Measurements from ENCODE around the gene CGAS. TPM values are rescaled to one million over a fixed set of nuclear protein-coding genes. Genes with fewer than 3 reads are reported as not detected.

The CGAS gene
- 0.16 TPM in 1 of 2 replicates, not detected in the other for total RNA-seq (2011; cell fraction: chromatin; rRNA removed; ENCODE audit: low replicate concordance)
- 0.17 TPM in 1 of 2 replicates, not detected in the other for total RNA-seq (2011; cell fraction: nucleolus; rRNA removed)
- 0.59 TPM in 1 of 2 replicates, not detected in the other for total RNA-seq (2011; cell fraction: nucleoplasm; rRNA removed)
- total RNA-seq (2014; rRNA removed) = 0.32 TPM in 1 of 2 replicates, not detected in the other
- total RNA-seq (2014; rRNA removed; fragmentation: Illumina TruSeq; extraction: Trizol) = 0.18 TPM in 1 of 2 replicates, not detected in the other
- total RNA-seq (2015; rRNA removed; fragmentation: Illumina TruSeq; extraction: Trizol) = not detected in 2 replicates
- 0.04 and 0.11 TPM in 2 replicates for total RNA-seq (2021)
- polyA plus RNA-seq (2011; rRNA removed) = 0.03 and 0.06 TPM in 2 replicates
- 0.03 TPM in 1 of 2 replicates, not detected in the other for polyA plus RNA-seq (2011; cell fraction: cytosol; rRNA removed)
- 0.09 TPM in 1 of 2 replicates, not detected in the other for polyA plus RNA-seq (2011; cell fraction: nucleus; rRNA removed)
- 0.07 and 0.21 TPM in 2 replicates for polyA plus RNA-seq (2012)
- 0.06 and 0.08 TPM in 2 replicates for polyA plus RNA-seq (2014; fragmentation: Illumina TruSeq; extraction: Trizol)
- polyA plus RNA-seq (2014; fragmentation: Nextera tagmentation; extraction: Ambion mirVana) = under 1 TPM in 1 of 2 experiments, not detected in 1; 0.01 TPM
- 0.13 and 0.15 TPM in 2 replicates for polyA plus RNA-seq (2014; rRNA removed)
- polyA minus RNA-seq (2011; rRNA and poly(A)+ RNA removed) = 0.25 TPM in 1 of 2 replicates, not detected in the other
- polyA minus RNA-seq (2011; cell fraction: cytosol; rRNA and poly(A)+ RNA removed) = not detected in 2 replicates
- 0.11 TPM in 1 of 2 replicates, not detected in the other for polyA minus RNA-seq (2011; cell fraction: nucleus; rRNA and poly(A)+ RNA removed)
- Bru-seq, nascent RNA = percentile 18 among the genes with signal in this experiment
- BruChase-seq, experiment 1, labeled RNA remaining after a 2-hour chase = percentile 38 among the genes with signal in this experiment
- percentile 36 among the genes with signal in this experiment for BruChase-seq, experiment 2, labeled RNA remaining after a 6-hour chase
- long read RNA-seq, experiment 1 = 0 reads
- long read RNA-seq, experiment 2 = 0 reads
- long read RNA-seq, experiment 3 = 0 reads

GRCh38 chr6:73452107-73452461 is at the start of gene CGAS:
Gene CGAS, minus strand, starts transcription at chr6:73452297. Its CDS starts 116 bp downstream, at chr6:73452181.
- in situ Hi-C loops (cut with MboI) (no loop called here), intact Hi-C loops (cut with micrococcal nuclease) (no loop called here)
- TF ChIP-seq ZNF12 (CRISPR knock-in tag; IDR thresholded peaks at IDR 0.05) (no peak), SRF (CRISPR knock-in tag; IDR thresholded peaks at IDR 0.05) (no peak), ZBTB33 (CRISPR knock-in tag; IDR thresholded peaks at IDR 0.05) (peak; percentile 85)
- Histone ChIP-seq H3K9me1 (ENCODE audit: control insufficient read depth, insufficient read depth, low read length) (no peaks in the 10 kb centered on the region), H2AFZ (ENCODE audit: low read depth, low read length) (no peak within 1 kb of the TSS), H3K9me3 (replicated peaks; ENCODE audit: control insufficient read depth, insufficient read depth, low read depth, low read length) (no peaks in the 10 kb centered on the region; the same call in none of the 2 replicates), H3K4me2 (ENCODE audit: insufficient read depth, low read length) (no peak within 1 kb of the TSS), H4K20me1 (replicated peaks; ENCODE audit: control insufficient read depth, insufficient read depth, low read length) (no peaks in the 10 kb centered on the region), H3K79me2 (ENCODE audit: control insufficient read depth, insufficient read depth, low read length) (no peaks in the 10 kb centered on the region), H3K4me3 (no peak within 1 kb of the TSS), H3K9ac (ENCODE audit: insufficient read depth in 1 of 2, low read depth in 2 of 2, low read length in 2 of 2) (no peak within 1 kb of the TSS), H3K4me1 (replicated peaks in 1 of 2; ENCODE audit: control insufficient read depth in 2 of 2, insufficient read depth in 2 of 2, low read length in 2 of 2) (peaks cover 3 to 6% of the 10 kb centered on the region in 2 experiments; a peak in 3 of 5 replicates), H3K36me3 (ENCODE audit: control insufficient read depth, insufficient read depth, low read length) (no peaks in the 10 kb centered on the region), H3K27me3 (ENCODE audit: control insufficient read depth in 2 of 2, insufficient read depth in 2 of 2, low read length in 2 of 2) (no peaks in the 10 kb centered on the region), H3K27ac (ENCODE audit: extremely low read depth, low read depth, low read length) (no peak within 1 kb of the TSS)
- 94% methylated on average over 14 of the region's 23 CpGs for WGBS (ENCODE audit: insufficient coverage, low coverage, missing lambda C conversion rate)
- FAIRE-seq (no peak), DNase-seq (ENCODE audit: extremely low read depth in 1 of 4, low spot score in 3 of 4) (no peak), ATAC-seq (no peak)
- ChIA-PET POLR2A (no interaction called here), CTCF (ENCODE audit: low intra/inter-chr PET ratio) (no interaction called here)
- no TSS peak for BruUV-seq (replicated peaks)

Data from K562 (cell line).